ENCODE measurements around the gene SOCS1. TPM values are rescaled to one million over a fixed set of nuclear protein-coding genes. Genes with fewer than 3 reads are reported as not detected.
A peak's percentile ranks its signal among the peaks of the same experiment; 100 is the strongest.

SOCS1 gene
- total and polyA plus RNA-seq, 2 of the 8 experiments (the other 6 are each of a cell fraction or from before 2014, with no cell fraction given) = 21.0 to 48.9 TPM

- TF ChIP-seq ATF2 (IDR thresholded peaks at IDR 0.05; ENCODE audit: low read length) (no peak), HDAC2 (IDR thresholded peaks at IDR 0.05; ENCODE audit: borderline replicate concordance in 1 of 2, low read depth in 2 of 2, low read length in 2 of 2) (no peak; a peak in 1 of 4 replicates), CBX8 (IDR thresholded peaks at IDR 0.05; ENCODE audit: borderline replicate concordance, low read depth, low read length) (no peak), KDM4A (IDR thresholded peaks at IDR 0.05; ENCODE audit: low read depth, low read length, severe bottlenecking) (peak; percentile 26), CHD7 (IDR thresholded peaks at IDR 0.05; ENCODE audit: insufficient replicate concordance, low read length) (no peak), POLR2A (IDR thresholded peaks at IDR 0.05; ENCODE audit: control extremely low read depth in 1 of 2, low read depth in 2 of 2, low read length in 2 of 2) (peak; percentile 94 to 97), SP4 (IDR thresholded peaks at IDR 0.05; ENCODE audit: low read length) (no peak; the same call in 1 of the 2 replicates)
Measured at GRCh38 chr16:11255737-11256660, at the start of gene SOCS1 (continued).

All from H1 (cell line).